CD4-positive, alpha-beta T cell treated with Interleukin-17A for 4 hours (primary cell): ENCODE data around the gene DISP3.

Experiments used
- DNase-seq: peaks from one replicate; pipeline ENCODE4 v3.0.0-alpha.2; 2020; ENCODE audit warnings: mixed read lengths

The DISP3 gene

DNA sequence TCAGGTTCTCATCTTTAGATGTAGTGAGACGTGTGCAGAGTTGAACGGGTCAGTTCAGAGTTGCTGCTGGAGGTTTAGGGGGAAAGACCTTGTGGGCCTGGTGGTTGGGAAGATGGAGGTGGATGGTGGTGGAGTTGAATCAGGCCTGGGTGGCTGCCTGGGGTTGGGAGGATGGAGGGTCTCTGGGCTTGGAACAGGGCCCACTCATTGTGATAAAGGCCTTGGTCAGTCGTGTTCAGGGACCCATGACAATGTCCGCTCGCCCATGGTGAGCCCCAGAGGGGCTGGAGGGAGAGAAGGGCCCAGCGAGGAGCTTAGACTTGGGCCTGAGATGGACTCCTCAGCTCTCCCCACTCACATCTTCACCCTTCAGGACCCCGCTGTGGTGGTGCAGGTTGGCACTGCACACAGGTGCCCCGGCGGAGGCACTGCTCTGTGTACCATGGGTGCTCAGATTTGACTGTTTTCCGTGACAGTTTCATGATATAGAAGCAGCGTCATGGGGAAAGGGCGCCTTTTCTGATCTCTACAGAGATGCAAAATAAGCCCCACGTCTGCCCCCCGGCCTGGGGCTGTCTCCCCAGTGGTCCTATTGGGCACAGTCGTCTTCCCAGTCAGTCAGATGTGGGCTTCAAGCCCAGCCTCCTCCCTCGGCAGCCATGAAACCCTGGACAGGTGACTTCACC lies 39.2 kb downstream of the DISP3 start:
- DNase-seq: no peak

DNA sequence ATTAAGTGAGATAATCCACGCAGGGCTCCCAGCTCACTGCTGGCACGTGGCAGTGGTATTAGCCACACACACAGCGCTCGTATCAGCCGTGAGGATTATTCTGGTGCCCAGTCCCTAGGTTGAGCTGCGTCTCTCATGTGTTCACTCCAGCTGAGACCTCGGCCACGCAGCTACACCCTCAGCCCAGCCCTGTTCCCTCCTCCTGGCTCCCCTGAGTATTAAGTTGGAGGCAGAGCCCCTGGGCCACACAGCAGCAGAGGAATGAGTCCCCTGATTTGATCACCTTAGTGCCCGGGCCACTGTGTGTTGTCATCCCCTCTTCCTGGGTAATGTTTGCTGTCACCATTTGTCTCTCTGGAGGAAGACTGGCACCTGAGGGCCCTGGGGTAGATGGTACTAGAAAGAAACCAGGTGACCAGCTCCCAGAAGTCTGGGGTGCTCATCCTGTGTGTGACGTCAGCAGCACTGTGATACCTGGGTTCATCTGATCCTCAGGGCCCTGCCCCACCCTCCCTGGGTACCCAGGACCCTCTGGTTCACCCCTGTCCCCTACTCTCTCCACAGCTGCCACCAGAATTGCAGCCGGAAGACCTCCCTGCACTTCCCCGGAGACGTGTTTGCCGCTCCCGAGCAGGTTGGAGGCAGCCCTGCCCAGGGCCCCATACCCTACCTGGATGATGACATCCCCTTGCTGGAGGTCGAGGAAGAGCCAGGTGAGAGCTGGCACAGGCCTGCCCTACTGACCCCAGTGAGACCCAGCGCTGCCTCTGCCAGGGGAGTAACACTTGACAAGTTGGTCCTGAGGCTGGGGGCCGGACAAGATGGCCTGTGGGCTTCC lies 40.1 kb downstream of the DISP3 start:
- DNase-seq: no peak

GRCh38 chr1:11519629-11520031 lies 40.7 kb downstream of the DISP3 start:
- no peak for DNase-seq

- no peak for DNase-seq
Observed at GRCh38 chr1:11520531-11521233, 41.7 kb downstream of the DISP3 start.

GRCh38 chr1:11521582-11522399 lies 42.8 kb downstream of the DISP3 start:
- no peak for DNase-seq

DNA sequence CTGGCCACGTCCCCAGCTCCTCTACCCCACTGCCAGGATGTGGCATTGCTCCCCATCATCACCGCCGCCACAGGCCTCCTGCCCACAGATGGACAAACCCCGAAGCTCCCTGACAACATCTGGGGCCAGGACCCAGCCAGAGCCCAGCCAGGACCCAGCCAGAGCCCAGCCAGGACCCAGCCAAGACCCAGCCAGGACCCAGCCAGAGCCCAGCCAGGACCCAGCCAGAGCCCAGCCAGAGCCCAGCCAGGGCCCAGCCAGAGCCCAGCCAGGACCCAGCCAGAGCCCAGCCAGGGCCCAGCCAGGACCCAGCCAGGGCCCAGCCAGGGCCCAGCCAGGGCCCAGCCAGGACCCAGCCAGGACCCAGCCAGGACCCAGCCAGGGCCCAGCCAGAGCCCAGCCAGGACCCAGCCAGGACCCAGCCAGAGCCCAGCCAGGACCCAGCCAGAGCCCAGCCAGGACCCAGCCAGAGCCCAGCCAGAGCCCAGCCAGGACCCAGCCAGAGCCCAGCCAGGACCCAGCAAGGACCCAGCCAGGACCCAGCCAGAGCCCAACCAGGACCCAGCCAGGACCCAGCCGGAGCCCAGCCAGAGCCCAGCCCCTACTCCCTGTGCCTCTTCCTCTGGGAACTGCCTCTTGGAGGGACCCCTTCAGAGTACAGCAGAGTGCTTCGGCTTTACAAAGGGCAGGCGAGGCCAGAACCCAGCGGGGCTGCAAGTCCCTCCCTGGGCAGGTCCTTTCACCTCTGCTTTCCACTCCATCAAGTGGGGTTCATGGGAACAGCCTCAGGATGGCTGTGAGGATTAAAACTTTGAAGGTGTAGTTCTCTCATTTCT lies 43.7 kb downstream of the DISP3 start:
- no peak for DNase-seq

- DNase-seq: no peak
Observed at GRCh38 chr1:11523261-11523660, 44.3 kb downstream of the DISP3 start.

DNA sequence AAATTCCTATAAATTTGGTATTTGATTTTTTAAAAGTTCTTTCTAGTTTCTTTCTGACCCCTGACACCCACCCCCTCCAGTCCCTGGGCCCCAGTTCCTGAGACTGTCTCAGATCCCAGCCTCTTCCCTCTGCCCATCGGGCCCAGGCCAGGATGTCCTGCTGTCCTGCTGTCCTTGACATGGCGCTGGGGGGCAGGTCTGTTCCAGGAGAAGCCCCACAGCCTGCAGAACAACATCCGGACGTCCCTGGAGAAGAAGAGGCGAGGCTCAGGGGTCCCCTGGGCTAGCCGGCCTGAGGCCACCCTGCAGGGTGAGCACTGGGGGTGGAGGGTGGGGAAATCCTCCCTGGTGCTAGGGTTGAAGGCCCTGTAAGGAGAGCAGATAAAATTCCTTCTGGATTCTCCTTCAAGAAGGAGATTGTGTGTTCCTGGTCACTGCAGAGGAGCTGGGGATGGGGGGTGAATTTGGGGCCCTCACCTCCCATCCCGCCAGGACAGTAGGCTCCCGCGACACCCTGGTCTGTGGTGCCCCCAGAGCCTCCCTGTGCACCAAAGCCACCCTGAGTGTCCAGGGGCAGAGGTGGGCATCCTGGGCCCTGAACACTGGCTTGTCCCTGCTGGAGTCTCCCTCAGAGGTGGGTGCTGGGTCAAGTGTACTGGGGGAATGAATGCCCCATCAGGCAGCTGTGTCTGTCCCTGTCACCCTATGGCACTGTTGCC lies 45.0 kb downstream of the DISP3 start:
- no peak for DNase-seq

DNA sequence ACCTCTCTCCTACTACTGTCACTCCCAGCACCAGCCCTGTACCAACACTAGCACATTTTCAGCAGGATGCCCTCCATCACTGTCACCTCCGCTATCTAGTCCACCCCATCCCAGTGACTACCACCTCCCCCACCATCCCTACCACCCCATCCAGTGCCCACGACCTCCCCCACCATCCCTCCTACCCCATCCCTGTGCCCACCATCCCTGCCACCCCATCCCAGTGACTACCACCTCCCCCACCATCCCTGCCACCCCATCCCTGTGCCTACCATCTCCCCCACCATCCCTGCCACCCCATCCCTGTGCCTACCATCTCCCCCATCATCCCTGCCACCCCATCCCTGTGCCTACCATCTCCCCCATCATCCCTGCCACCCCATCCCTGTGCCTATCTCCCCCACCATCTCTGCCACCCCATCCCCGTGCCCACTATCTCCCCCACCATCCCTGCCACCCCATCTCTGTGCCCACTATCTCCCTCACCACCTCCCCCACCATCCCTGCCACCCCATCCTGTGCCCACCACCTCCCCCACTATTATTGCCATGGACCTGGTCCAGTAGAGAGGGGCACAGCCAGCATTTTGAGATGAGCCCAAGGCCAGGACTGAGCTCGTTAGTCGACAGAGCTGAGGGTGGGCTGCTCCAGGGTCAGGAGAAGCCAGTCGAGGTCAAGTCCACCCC lies 45.7 kb downstream of the DISP3 start:
- DNase-seq: no peak

- DNase-seq: no peak
Observed at GRCh38 chr1:11525151-11525505, 46.2 kb downstream of the DISP3 start.

- no peak for DNase-seq
Observed at GRCh38 chr1:11525516-11525915, 46.6 kb downstream of the DISP3 start.

GRCh38 chr1:11526071-11526895 lies 47.3 kb downstream of the DISP3 start:
- DNase-seq: no peak

DNA sequence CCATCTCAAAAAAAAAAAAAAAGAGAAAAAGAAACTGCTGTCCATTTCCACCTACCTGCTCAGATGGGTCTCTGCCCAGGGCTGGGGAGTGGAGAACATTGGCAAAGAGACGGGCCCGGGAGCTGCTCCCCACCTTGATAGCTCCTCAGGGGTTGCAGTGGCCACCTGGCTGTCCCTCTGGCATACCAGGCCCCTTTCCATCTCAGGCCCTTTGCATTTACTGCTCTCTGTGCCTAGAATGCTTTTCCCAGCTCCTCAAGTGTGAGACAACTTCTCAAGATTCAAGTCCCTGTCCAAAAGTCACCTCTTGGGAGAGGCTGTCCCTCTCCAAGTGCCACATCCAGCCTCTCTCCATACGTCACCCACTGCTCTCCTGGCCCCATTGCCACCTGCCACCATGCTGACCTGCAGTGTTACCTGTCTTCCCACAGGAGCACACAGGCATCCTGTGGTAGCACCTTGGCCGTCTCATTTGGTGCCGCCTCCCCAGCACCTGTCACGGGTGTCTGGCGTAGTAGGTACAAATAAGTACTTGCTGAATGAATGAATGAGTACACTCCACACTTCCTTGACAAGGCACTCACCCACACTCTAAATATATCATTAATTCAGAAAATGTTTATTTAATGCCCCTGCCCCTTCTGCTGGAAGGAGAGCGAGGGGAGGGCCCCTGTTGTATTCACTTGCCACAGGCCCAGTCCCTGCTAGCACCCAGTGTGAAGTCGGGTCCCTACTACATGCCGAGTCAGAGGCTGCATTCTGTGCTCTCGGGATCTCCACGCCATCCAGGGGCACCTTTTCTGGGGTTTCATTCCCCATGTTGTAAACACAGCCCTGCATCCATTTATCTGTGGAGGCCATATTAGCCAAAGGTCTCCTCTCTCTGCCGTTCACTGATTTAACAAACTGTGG lies 48.8 kb downstream of the DISP3 start:
- DNase-seq: no peak

- no peak for DNase-seq
Observed at GRCh38 chr1:11528611-11529261, 49.8 kb downstream of the DISP3 start.

- no peak for DNase-seq
Observed at GRCh38 chr1:11529330-11529729, 50.4 kb downstream of the DISP3 start.

- no peak for DNase-seq
Observed at GRCh38 chr1:11529763-11530730, 51.1 kb downstream of the DISP3 start.
